ENCODE data around the gene ARHGAP5.

Gene ARHGAP5

DNA sequence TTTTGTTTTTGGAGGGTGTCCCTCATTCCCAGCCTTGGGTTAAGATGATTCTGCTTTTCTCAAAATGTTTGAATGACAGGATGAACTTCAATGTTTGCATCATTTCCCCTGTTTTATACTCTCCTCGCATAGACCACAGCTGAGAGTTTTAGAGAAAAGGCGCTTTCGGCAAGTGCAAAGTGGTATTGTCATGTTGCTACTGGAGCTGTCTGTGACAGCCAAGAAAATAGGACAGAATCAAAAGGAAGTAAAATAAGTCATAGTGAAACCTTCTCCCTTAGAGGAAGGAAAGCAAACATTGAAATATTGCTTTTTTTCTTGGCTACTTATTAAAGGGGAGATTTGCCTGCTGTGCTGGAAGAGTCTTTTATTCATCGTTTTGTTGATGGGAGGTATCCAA lies 33.5 kb upstream of the ARHGAP5 start:
- no peaks in the 10 kb centered on the region for H3K9me3 ChIP-seq (ENCODE audit: severe bottlenecking)
- TF ChIP-seq CTCF (IDR thresholded peaks at IDR 0.05; ENCODE audit: low read depth, low read length) = no peak
- no peak overlapping the region for H3K4me3 ChIP-seq (ENCODE audit: low read depth, low read length)
- no peaks in the 10 kb centered on the region for H3K36me3 ChIP-seq
- H3K27ac ChIP-seq = no peak overlapping the region
- DNase-seq = no peak
- H3K27me3 ChIP-seq (ENCODE audit: insufficient read depth, low read depth, severe bottlenecking) = no peaks in the 10 kb centered on the region

- no peaks in the 10 kb centered on the region for H3K9me3 ChIP-seq (ENCODE audit: severe bottlenecking)
- no peak overlapping the region for H3K4me3 ChIP-seq (ENCODE audit: low read depth, low read length)
- DNase-seq = no peak
- TF ChIP-seq CTCF (IDR thresholded peaks at IDR 0.05; ENCODE audit: low read depth, low read length) = no peak
- H3K27ac ChIP-seq = no peak overlapping the region
- no peaks in the 10 kb centered on the region for H3K36me3 ChIP-seq
- no peaks in the 10 kb centered on the region for H3K27me3 ChIP-seq (ENCODE audit: insufficient read depth, low read depth, severe bottlenecking)
These were observed 32.6 kb upstream of the ARHGAP5 start for GRCh38 chr14:32044454-32044853.

DNA sequence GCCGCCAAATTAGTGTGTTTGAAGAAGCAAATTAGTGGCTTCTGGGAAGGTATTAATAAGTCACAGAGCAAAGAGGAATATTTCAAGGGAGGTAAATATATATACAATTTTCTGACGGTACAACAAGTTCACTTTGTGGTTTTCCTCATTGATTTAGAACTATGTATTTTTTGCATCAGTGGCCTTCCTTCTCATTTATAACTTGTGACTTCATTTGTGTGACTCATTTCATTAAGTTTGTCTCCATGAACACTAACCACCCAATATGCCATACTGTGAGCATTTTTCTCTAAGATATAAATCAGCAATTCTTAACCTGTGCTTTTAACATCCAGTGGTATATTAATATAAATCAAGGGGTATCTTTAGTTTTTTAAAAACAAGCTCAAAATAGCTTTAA lies 29.3 kb upstream of the ARHGAP5 start:
- no peak for TF ChIP-seq CTCF (IDR thresholded peaks at IDR 0.05; ENCODE audit: low read depth, low read length)
- Histone ChIP-seq H3K27ac (no peak overlapping the region), H3K27me3 (ENCODE audit: insufficient read depth, low read depth, severe bottlenecking) (no peaks in the 10 kb centered on the region), H3K4me3 (ENCODE audit: low read depth, low read length) (no peak overlapping the region), H3K9me3 (ENCODE audit: severe bottlenecking) (no peaks in the 10 kb centered on the region), H3K36me3 (no peaks in the 10 kb centered on the region)
- DNase-seq = no peak

GRCh38 chr14:32049361-32050088 lies 27.6 kb upstream of the ARHGAP5 start:
- Histone ChIP-seq H3K36me3 (no peaks in the 10 kb centered on the region), H3K4me3 (ENCODE audit: low read depth, low read length) (no peak overlapping the region), H3K9me3 (ENCODE audit: severe bottlenecking) (no peaks in the 10 kb centered on the region), H3K27ac (no peak overlapping the region), H3K27me3 (ENCODE audit: insufficient read depth, low read depth, severe bottlenecking) (no peaks in the 10 kb centered on the region)
- TF ChIP-seq CTCF (IDR thresholded peaks at IDR 0.05; ENCODE audit: low read depth, low read length) = no peak
- no peak for DNase-seq

DNA sequence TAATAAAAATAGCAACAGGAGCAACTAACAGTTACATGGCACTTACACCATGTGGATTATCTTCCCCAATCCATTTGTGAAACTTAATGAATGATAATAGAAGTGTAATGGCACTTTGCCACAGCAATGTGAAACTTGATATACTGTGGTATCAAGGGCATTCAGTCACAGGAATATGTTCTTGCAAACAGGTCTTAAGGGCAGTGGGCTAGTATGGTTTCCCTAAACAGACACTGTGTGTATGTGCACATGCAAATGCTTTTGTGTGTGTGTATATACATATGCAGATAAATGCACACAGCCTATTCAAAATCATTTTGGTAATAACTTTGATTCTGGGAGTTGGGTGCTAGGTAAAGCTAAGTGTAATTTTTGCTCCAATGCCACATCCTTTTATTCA lies 26.2 kb upstream of the ARHGAP5 start:
- no peak for DNase-seq

More for the DNA sequence above, 26.2 kb upstream of the ARHGAP5 start:
- no peaks in the 10 kb centered on the region for H3K27me3 ChIP-seq (ENCODE audit: insufficient read depth, low read depth, severe bottlenecking)
- H3K4me3 ChIP-seq (ENCODE audit: low read depth, low read length) = no peak overlapping the region
- no peak overlapping the region for H3K27ac ChIP-seq
- no peak for TF ChIP-seq CTCF (IDR thresholded peaks at IDR 0.05; ENCODE audit: low read depth, low read length)
- H3K36me3 ChIP-seq = no peaks in the 10 kb centered on the region
- no peaks in the 10 kb centered on the region for H3K9me3 ChIP-seq (ENCODE audit: severe bottlenecking)

All from WERI-Rb-1 (cell line).